Mesothelial cell of epicardium (in vitro differentiated cells): ENCODE results near the gene KCNK1. TPM values are rescaled to one million over a fixed set of nuclear protein-coding genes. Genes with fewer than 3 reads are reported as not detected.

Source experiments
- DNase-seq, 2 experiments: peaks; one replicate each; pipeline ENCODE4 v3.0.0; 2021; ENCODE audit warnings: low spot score in 2 of 2; ENCODE audit not compliant: unreplicated experiment in 2 of 2
- H3K27ac Mint-ChIP-seq: 2 replicates; pipeline ENCODE4 v1.8.0; 2021; ENCODE audit warnings: mixed read lengths
- H3K27me3 Mint-ChIP-seq: 2 replicates; pipeline ENCODE4 v1.8.0; 2021; ENCODE audit warnings: low read depth, mixed read lengths
- H3K36me3 Mint-ChIP-seq: 2 replicates; pipeline ENCODE4 v1.8.0; 2021; ENCODE audit warnings: mixed read lengths
- H3K4me1 Mint-ChIP-seq: 2 replicates; pipeline ENCODE4 v1.8.0; 2021; ENCODE audit warnings: mixed read lengths
- H3K4me3 Mint-ChIP-seq: 2 replicates; pipeline ENCODE4 v1.8.0; 2021; ENCODE audit warnings: mild to moderate bottlenecking, moderate library complexity, mixed read lengths
- H3K9me3 Mint-ChIP-seq: 2 replicates; pipeline ENCODE4 v1.8.0; 2021; ENCODE audit warnings: mixed read lengths
- CTCF ChIP-seq: fragments of 200-600 bp; sonication (generic); IDR thresholded peaks from one replicate; pipeline ENCODE4 v1.5.0; 2021; ENCODE audit warnings: antibody characterized with exemption; ENCODE audit not compliant: unreplicated experiment
- total RNA-seq: library from RNA; stranded (reverse); gene quantifications from 3 replicates; pipeline ENCODE4 v1.2.1, GENCODE V29; 2021

The KCNK1 gene
- total RNA-seq, 1 donor from 2014 or later: 14.6 TPM

- Mint-ChIP-seq H3K4me1 (peaks cover 12% of the 10 kb centered on the region), H3K4me3 (no peak overlapping the region), H3K36me3 (peaks cover 22% of the 10 kb centered on the region), H3K9me3 (peaks cover 9% of the 10 kb centered on the region), H3K27me3 (no peaks in the 10 kb centered on the region), H3K27ac (no peak overlapping the region)
- no peak for DNase-seq
- no peak for TF ChIP-seq CTCF
Observed at GRCh38 chr1:233638513-233638912, 24.6 kb downstream of the KCNK1 start.

GRCh38 chr1:233639611-233640010, 25.7 kb downstream of the KCNK1 start:
- no peaks in the 10 kb centered on the region for H3K27me3 Mint-ChIP-seq
- DNase-seq: no peak
- H3K36me3 Mint-ChIP-seq: peaks cover 21% of the 10 kb centered on the region
- no peak overlapping the region for H3K27ac Mint-ChIP-seq
- no peak for TF ChIP-seq CTCF
- no peak overlapping the region for H3K4me3 Mint-ChIP-seq
- H3K4me1 Mint-ChIP-seq: peaks cover 9% of the 10 kb centered on the region
- H3K9me3 Mint-ChIP-seq: peaks cover 13% of the 10 kb centered on the region

GRCh38 chr1:233640179-233640578, 26.3 kb downstream of the KCNK1 start:
- Mint-ChIP-seq H3K4me3 (no peak overlapping the region), H3K36me3 (peaks cover 21% of the 10 kb centered on the region), H3K9me3 (peaks cover 13% of the 10 kb centered on the region), H3K4me1 (peaks cover 10% of the 10 kb centered on the region), H3K27me3 (no peaks in the 10 kb centered on the region), H3K27ac (no peak overlapping the region)
- DNase-seq: no peak
- no peak for TF ChIP-seq CTCF

- H3K9me3 Mint-ChIP-seq: peaks cover 10% of the 10 kb centered on the region
- H3K27ac Mint-ChIP-seq: no peak overlapping the region
- H3K36me3 Mint-ChIP-seq: peaks cover 18% of the 10 kb centered on the region
- DNase-seq: no peak
- no peak overlapping the region for H3K4me3 Mint-ChIP-seq
- H3K27me3 Mint-ChIP-seq: no peaks in the 10 kb centered on the region
- TF ChIP-seq CTCF: no peak
- H3K4me1 Mint-ChIP-seq: peaks cover 8% of the 10 kb centered on the region
Observed at GRCh38 chr1:233641029-233641428, 27.1 kb downstream of the KCNK1 start.

- H3K9me3 Mint-ChIP-seq: peaks cover 7% of the 10 kb centered on the region
- peaks cover 5% of the 10 kb centered on the region for H3K36me3 Mint-ChIP-seq
- TF ChIP-seq CTCF: no peak
- H3K27ac Mint-ChIP-seq: no peak overlapping the region
- peaks cover 23% of the 10 kb centered on the region for H3K4me1 Mint-ChIP-seq
- no peak for DNase-seq
- H3K4me3 Mint-ChIP-seq: no peak overlapping the region
- no peaks in the 10 kb centered on the region for H3K27me3 Mint-ChIP-seq
Observed at GRCh38 chr1:233647073-233647472, 33.2 kb downstream of the KCNK1 start.

GRCh38 chr1:233647636-233648035, 33.7 kb downstream of the KCNK1 start:
- DNase-seq: no peak
- H3K4me3 Mint-ChIP-seq: no peak overlapping the region
- H3K9me3 Mint-ChIP-seq: peaks cover 7% of the 10 kb centered on the region
- H3K4me1 Mint-ChIP-seq: peaks cover 28% of the 10 kb centered on the region
- peaks cover 3% of the 10 kb centered on the region for H3K36me3 Mint-ChIP-seq
- no peak for TF ChIP-seq CTCF
- H3K27ac Mint-ChIP-seq: no peak overlapping the region
- no peaks in the 10 kb centered on the region for H3K27me3 Mint-ChIP-seq
